ENCODE data around the gene POU5F1.
"Not testable (repeated sequence)": the region's sequence is repeated elsewhere in the genome, so short reads cannot be mapped to it uniquely, and the experiment has no call there.

Gene POU5F1

DNA sequence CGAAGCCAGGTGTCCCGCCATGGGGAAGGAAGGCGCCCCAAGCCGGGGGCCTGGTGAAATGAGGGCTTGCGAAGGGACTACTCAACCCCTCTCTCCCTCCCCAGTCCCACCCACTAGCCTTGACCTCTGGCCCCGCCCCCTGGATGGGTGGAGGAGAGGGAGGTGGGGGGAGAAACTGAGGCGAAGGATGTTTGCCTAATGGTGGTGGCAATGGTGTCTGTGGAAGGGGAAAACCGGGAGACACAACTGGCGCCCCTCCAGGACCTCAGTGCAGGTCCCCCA is at the start of gene POU5F1:
Gene POU5F1 (minus strand): TSS at position 83 of the 282 bp plus-strand sequence. CDS start 62 bp downstream, at position 21.
- DNase-seq, result no peak

DNA sequence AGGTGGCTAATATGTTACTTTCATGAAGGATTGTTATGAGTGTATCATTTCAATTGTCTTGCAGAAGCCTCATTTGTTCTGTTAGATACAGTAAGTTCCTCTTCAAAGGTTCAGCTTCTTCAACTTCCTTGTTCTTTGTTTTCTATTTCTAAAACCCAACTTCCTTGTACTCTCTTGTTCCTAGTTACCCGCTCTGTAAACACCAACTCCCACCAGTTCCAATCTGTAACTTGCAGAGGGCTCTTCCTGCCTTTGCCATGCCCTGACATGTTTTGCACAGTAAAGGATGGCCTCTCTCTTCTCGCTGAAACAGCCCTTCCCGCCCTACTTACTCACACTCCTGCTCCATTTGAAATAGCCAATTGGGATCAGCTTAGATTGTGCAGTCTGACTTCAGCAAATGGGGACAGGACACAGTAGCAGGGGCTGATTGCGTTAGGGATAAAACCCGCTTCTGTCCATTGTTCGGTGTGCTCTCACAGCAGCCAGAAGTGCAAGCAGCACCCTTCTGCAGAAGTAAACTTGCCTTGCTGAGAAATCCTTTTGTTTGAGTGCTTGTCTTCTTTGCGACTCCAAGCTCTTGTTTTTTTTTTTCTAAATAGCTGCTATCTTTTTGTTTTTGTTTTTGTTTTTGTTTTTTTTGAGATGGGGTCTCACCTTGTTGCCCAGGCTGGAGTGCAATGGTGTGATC is 45.9 kb upstream of the POU5F1 start:
- DNase-seq, result no peak

DNA sequence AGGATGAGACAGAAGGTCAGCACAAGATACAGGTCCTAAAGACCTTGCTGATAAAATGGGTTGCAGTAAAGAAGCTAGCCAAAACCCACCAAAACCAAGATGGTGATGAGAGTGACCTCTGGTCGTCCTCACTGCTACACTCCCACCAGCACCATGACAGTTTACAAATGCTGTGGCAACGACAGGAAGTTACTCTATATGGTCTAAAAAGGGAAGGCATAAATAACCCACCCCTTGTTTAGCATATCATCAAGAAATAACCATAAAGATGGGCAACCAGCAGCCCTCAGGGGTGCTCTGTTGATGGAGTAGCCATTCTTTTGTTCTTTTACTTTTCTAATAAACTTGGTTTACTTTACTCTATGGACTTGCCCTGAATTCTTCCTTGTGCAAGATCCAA is 44.7 kb upstream of the POU5F1 start:
- DNase-seq, result not testable (repeated sequence)

- no peak for DNase-seq
Observed at GRCh38 chr6:31214516-31214915, 44.0 kb upstream of the POU5F1 start.

DNA sequence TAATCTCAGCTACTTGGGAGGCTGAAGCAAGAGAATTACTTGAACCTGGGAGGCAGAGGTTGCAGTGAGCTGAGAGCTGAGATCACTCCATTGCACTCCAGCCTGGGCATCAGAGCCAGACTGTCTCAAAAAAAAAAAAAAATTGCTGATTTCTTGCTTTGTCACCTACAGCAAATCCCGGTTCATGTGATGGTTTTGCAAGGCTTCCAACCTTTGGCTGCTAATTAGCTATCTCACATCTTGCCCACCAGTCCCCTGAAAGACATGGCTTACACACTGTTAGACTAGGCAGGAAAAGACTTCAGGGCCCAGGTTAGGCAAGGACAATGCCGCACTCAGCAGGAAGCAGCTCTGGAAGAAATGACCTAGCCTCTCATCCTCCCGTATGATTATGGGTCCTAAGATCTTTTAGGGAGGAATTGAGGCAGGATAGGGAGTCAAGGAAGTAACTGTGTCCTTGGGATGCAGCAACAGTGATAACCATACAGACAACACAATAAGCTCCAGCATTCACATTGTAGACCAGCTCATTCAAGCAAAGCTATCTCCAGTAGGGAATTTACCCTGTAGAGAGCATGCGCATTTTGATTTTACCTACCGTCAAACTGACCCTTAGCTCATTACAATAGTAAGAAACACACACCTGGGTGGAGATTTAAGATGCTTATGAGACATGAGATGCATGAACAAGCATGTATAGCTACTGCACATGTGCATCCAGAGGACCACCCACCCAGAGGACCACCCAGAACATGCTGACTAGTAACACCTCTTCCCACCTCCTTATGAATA is 40.5 kb upstream of the POU5F1 start:
- DNase-seq, result no peak

DNA sequence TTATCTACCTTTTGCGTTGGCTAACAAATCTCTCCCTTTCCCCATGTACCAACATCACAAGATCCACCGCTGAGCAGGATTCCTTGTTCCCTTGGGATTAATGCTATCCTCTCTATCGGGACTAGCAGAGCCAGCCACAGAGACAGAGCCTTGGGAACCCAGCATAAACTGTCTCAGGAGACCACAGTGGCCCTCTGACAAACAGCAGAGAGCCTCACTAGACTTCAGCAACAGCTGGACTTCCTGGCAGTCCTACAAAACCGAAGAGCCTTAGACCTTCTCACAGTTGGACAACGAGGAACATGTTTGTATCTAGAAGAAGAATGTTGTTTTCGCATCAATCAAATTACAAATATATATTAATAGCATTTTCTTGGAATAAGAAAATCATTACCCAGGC is 39.6 kb upstream of the POU5F1 start:
- no peak for DNase-seq

DNA sequence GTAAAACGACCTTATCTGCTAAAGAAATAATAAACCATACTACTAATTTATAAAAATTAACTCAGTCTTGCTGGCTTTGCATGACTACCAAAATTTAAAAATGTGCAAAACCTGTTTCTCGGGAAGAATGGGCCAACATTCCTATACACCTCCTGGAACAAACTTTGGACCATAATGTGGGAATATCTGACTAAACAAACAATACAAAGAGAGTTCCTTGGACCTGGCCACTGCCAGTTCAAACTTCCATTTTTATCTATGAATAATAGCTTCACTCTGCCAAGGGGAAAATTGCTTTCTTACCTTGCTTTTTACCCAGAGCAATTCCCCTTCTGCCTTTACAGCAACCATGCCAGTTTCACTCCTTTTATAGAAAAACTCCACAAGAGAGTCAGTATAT is 38.7 kb upstream of the POU5F1 start:
- DNase-seq, result no peak

- no peak for DNase-seq
Observed at GRCh38 chr6:31208506-31208905, 38.0 kb upstream of the POU5F1 start.

GRCh38 chr6:31205638-31206037 is 35.2 kb upstream of the POU5F1 start:
- DNase-seq, result no peak

DNA sequence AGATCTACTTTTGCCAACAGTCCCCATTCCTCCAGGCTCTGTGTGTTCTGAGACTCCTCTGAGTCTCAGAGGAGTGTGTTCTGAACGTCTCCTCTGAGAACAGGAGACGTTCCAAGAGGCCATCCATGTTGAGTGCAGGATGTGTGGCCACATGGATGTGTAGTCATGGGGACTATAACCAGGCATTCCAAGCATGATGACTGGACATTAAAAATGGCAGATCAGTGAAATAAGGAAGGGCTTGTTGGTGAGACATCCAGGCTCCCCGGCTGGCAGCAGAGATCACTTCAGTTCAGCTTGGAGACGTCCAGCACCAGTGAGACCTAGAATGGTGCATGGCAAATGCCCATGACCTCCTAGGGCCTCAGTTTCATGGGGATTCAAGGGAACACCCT is 34.3 kb upstream of the POU5F1 start:
- no peak for DNase-seq

- peak; percentile 51 to 56 for DNase-seq
Observed at GRCh38 chr6:31203345-31203979, 33.0 kb upstream of the POU5F1 start.

DNA sequence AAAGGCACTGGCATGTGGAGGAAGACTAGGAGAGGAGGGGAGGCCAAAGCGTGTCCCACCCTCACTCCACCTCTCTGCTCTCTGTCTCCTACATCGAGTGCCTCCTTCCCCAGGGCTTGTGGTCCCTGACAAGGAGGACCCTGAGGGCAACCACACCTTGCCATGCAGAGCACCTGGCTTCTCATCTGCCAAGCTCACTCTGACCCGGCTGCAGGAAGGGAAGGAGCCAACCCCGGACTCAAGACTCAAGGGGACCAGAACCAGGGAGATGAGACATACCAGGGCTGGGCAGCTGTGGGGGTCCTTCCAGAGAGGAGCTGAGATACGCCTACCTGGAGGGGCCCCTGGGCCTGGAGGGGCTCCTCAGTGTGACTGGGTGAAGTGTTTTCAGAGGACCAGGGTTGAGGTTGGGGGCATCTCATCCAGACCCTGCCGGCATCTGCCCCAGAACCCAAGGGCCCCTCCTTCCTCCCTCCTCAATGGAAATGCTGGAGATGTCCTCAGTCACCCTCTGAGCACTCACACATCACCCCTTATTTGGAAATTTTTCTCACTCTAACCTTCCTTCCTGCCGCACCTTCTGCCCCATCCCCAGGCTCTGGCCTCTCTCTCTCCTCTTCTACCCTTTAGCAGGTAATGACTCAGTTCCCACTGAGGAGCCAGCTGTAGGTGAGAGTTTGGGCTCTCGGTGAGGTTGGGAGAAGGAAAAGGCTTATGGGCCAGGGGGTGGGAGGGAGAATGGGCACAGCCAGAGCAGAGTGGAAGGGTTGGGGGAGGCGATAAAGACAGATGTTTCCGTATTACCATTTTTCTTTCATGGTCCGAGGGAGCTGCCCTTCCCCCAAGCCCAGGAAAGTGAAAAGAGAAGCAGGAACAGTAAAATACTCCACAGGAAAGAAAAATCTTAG is 32.0 kb upstream of the POU5F1 start:
- no peak for DNase-seq

DNA sequence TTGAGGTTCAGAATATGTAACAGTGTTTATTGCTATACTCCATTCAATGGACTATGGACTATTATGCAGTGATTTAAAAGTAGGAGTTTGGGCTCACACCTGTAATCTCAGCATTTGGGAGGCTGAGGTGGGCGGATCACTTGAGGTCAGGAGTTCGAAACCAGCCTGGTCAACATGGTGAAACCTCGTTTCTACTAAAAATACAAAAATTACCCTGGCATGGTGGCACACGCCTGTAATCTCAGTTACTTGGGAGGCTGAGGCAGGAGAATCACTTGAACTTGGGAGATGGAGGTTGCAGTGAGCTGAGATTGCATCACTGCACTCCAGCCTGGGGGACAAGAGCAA is 28.6 kb upstream of the POU5F1 start:
- DNase-seq, result not testable (repeated sequence)

DNA sequence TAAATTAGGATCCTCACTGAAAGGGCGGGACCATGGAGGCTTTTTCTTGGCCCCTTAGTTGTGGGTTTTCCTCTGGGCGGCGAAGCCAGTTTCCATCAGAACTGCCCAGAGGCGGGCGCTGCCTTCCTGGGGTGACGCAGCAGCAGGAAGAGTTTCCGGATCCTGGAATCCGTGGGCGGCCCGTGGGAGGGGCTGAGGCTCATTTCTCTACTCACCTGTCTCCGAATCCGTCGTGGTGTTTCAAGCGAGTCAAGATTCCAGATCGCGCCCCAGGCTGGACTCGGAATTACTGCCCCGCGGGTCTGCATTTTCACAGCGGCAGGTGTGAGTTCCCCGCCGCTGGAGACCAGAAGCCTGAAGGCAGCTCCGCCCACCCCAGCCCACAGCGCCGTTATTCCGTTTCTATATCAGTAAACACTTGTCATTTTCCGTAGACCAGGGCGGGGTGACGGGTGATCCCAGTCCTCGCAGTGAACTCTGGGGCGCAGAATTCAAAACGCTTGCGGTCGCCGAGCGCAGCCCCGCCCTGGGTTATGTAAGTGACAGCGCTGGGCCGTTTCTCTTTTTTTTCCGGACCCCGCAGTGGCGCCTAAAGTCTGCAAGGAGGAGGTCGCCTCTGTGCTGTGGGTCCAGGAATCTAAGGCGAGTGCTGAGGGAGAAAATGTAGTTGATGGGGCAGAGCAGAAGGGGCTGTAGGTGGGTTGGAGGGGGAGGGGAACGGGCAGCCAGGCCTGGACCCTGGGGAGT is 27.2 kb upstream of the POU5F1 start:
- peak; percentile 92 to 93 for DNase-seq

DNA sequence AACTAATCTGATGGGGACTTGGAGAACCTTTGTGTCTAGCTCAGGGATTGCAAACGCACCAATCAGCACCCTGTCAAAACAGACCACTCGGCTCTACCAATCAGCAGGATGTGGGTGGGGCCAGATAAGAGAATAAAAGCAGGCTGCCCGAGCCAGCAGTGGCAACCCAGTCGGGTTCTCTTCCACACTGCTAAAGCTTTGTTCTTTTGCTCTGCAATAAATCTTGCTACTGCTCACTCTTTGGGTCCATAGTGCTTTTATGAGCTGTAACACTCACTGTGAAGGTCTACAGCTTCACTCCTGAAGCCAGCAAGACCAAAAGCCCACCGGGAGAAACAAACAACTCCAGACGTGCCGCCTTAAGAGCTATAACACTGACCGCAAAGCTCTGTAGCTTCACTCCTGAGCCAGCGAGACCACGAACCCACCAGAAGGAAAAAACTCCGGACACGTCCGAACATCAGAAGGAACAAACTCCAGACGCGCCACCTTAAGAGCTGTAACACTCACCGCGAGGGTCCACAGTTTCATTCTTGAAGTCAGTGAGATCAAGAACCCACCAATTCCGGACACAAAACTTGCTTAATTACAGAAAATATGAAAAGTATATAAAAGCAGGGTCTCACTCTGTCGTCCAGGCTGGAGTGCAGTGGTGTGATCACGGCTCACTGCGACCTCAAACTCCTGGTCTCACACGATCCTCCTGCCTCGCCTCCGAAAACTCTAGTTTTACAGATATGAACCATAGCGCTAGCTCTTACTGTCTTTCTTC is 26.0 kb upstream of the POU5F1 start:
- not testable (repeated sequence) for DNase-seq

GRCh38 chr6:31195308-31195979 is 25.0 kb upstream of the POU5F1 start:
- not testable (repeated sequence) for DNase-seq

GRCh38 chr6:31194061-31194834 is 23.8 kb upstream of the POU5F1 start:
- no peak for DNase-seq

DNA sequence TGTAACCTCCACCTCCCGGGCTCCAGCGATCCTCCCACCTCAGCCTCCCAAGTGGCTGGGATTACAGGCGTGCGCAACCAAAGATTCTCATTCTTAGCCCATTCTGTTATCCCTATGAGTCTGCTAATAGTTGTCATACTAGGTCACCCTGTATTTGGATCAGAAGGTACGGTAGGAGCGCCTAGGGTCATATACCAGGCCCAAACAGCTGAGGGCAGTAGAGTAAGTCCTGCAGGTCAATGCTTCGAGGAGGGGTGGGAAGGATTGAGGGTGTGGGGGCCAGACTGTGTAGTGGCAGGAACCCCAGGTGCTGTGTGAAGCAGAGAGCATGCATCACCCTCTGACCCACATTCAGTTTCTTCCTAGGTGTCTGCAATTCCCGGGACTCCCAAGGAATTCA is 22.7 kb upstream of the POU5F1 start:
- no peak for DNase-seq

GRCh38 chr6:31192431-31193105 is 22.1 kb upstream of the POU5F1 start:
- DNase-seq, result peak; percentile 42 to 52

- DNase-seq, result no peak
Observed at GRCh38 chr6:31190488-31190887, 20.0 kb upstream of the POU5F1 start.

Measured in activated CD4-positive, alpha-beta T cell treated with anti-CD3 and anti-CD28 coated beads, Interleukin-2, amount 50 U/mL, for 4 hours (primary cell).